Kidney epithelial cell (primary cell): ENCODE data around the gene ANK3. TPM values are rescaled to one million over a fixed set of nuclear protein-coding genes. Genes with fewer than 3 reads are reported as not detected.
A peak's percentile ranks its signal among the peaks of the same experiment; 100 is the strongest.

ENCODE experiments used
- DNase-seq: peaks from one replicate; pipeline ENCODE4 v3.0.0-alpha.2; 2010; ENCODE audit warnings: low read depth
- H3K27me3 ChIP-seq: 2 replicates; pipeline ENCODE4 v1.6.0; 2011; ENCODE audit warnings: low read length; ENCODE audit not compliant: control insufficient read depth, insufficient read depth
- H3K36me3 ChIP-seq: 2 replicates; pipeline ENCODE4 v1.5.1; 2011; ENCODE audit warnings: low read length; ENCODE audit not compliant: control insufficient read depth, insufficient read depth
- H3K4me3 ChIP-seq: 2 replicates; pipeline ENCODE4 v1.5.1; 2011; ENCODE audit warnings: low read depth, mild to moderate bottlenecking, control low read depth, low read length
- total RNA-seq: library from RNA; depleted of rRNA; stranded (reverse); fragments of >200 nt; gene quantifications from 2 replicates; pipeline ENCODE4 v1.2.3, GENCODE V29; 2015
- TF ChIP-seq, protein P1 (sequence below): IDR thresholded peaks from 2 replicates; pipeline ENCODE4 v1.5.1; 2011; ENCODE audit warnings: mild to moderate bottlenecking, moderate library complexity, low read length, control low read depth, inconsistent platforms; ENCODE audit not compliant: insufficient read depth, poor library complexity, severe bottlenecking

Gene ANK3
- total RNA-seq, 1 donor from 2014 or later = 14.8 TPM

- peak; percentile 90 for DNase-seq
- no peak overlapping the region for H3K4me3 ChIP-seq
- TF ChIP-seq, protein P1, sequence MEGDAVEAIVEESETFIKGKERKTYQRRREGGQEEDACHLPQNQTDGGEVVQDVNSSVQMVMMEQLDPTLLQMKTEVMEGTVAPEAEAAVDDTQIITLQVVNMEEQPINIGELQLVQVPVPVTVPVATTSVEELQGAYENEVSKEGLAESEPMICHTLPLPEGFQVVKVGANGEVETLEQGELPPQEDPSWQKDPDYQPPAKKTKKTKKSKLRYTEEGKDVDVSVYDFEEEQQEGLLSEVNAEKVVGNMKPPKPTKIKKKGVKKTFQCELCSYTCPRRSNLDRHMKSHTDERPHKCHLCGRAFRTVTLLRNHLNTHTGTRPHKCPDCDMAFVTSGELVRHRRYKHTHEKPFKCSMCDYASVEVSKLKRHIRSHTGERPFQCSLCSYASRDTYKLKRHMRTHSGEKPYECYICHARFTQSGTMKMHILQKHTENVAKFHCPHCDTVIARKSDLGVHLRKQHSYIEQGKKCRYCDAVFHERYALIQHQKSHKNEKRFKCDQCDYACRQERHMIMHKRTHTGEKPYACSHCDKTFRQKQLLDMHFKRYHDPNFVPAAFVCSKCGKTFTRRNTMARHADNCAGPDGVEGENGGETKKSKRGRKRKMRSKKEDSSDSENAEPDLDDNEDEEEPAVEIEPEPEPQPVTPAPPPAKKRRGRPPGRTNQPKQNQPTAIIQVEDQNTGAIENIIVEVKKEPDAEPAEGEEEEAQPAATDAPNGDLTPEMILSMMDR = no peak
Measured at GRCh38 chr10:60384708-60385398, 4.8 kb downstream of the ANK3 start.

GRCh38 chr10:60384011-60384410, 5.7 kb downstream of the ANK3 start:
- no peak for DNase-seq
- TF ChIP-seq, protein P1 = no peak
- no peaks in the 10 kb centered on the region for H3K27me3 ChIP-seq
- no peaks in the 10 kb centered on the region for H3K36me3 ChIP-seq
- H3K4me3 ChIP-seq = no peak overlapping the region

More at GRCh38 chr10:60384708-60385398, 4.8 kb downstream of the ANK3 start:
- Histone ChIP-seq H3K36me3 (no peaks in the 10 kb centered on the region), H3K27me3 (no peaks in the 10 kb centered on the region)

DNA sequence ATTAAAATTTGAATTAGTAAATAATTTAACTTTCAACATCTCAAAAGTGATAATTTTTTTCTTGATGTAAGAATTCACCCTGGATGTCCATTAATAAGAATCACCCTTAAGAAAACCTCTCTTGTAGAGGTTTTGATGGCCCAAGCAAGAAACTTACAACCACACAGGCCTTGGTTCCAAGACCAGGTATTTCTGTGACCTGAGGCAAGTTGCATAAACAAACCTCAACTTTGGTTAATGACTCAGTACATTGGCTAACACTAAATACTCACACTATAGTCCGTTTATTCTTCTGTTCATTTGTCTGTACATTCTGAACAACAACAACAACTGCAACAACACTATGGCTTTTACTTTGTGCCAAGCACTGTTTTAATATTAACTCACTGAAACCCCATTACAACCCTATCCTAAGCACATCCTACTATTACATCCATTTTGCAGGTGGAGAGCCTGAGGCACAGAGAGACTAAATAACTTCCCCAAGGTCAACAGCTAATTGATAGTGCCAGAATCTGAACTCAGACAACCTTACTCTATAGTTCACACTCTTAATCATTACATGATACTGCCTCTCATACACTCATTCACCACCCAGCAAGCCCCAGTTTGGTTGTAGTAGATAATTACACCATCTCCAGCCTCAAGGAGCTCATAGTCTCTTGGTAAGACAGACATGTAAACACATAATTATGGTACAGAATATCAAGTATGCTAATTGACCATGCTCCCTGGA, 6.6 kb downstream of the ANK3 start:
- no peaks in the 10 kb centered on the region for H3K27me3 ChIP-seq
- TF ChIP-seq, protein P1 = no peak
- no peak overlapping the region for H3K4me3 ChIP-seq
- DNase-seq = peak; percentile 41
- H3K36me3 ChIP-seq = no peaks in the 10 kb centered on the region

DNA sequence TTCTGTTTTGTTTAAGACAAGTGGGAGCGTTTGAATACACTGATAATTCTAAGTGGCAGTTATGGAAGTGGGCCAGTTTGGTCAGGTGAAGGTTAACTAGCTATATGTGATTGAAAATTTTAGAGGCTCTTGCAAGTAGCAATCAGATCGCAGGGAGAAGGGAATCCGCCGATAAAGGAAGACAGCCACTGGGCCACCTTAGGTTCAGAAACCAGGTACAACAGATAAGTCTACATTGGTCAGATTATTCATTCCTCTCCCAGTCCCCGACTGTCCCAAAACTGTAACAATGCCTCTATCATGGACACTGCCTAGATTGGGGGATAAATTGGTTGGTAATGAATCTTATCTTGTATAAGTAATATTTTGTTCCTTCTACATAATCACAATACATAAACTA, 8.9 kb downstream of the ANK3 start:
- H3K27me3 ChIP-seq = no peaks in the 10 kb centered on the region
- no peak for DNase-seq
- H3K4me3 ChIP-seq = no peak overlapping the region
- TF ChIP-seq, protein P1 = no peak
- H3K36me3 ChIP-seq = no peaks in the 10 kb centered on the region

DNA sequence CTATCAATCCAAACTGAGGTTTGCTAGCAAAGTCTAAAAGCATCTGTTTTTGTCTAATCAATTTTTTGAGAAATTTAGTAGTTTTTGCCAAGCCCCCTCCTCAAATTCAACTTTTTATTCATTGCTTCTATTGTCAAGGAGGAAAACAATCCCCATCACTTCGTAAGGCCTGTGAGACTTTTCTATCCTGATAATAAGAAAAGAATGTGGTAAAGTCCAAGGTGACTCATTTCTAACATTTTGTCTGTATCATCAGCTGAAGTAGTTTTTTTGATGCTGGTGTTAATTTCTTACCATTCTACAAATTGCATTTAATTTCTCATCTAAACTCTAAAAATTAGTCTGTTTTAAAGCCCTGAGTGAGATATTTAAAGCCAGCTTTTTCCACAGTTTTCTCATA, 11.7 kb downstream of the ANK3 start:
- no peaks in the 10 kb centered on the region for H3K27me3 ChIP-seq
- DNase-seq = peak; percentile 12
- no peaks in the 10 kb centered on the region for H3K36me3 ChIP-seq
- TF ChIP-seq, protein P1 = no peak
- no peak overlapping the region for H3K4me3 ChIP-seq

DNA sequence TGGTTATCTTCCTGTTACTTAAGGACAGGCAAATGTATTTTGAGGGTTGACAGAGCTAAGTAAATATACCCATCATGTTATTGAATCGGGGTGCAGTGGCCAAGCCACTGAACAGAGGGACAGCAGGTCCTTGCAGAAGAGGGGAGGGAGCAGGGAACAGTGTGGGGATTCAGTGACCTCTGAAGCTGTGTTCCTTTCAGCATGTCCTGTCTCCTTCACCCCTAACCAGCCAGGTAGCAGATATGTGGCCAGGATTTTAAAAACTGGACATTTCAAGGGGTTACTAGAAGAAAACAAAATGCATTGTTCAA, 12.7 kb downstream of the ANK3 start:
- Histone ChIP-seq H3K4me3 (no peak overlapping the region), H3K36me3 (no peaks in the 10 kb centered on the region), H3K27me3 (no peaks in the 10 kb centered on the region)
- TF ChIP-seq, protein P1 = no peak
- DNase-seq = no peak
